HUES64 (cell line): ENCODE measurements around the gene TMC6.
"Not testable (repeated sequence)": the region's sequence is repeated elsewhere in the genome, so short reads cannot be mapped to it uniquely, and the experiment has no call there.

ENCODE experiments used
- H3K27ac ChIP-seq: 2 replicates; pipeline ENCODE4 v1.7.0; 2013; ENCODE audit warnings: low read depth, low read length, inconsistent platforms
- H3K27me3 ChIP-seq: 2 replicates; pipeline ENCODE4 v1.6.1; 2013; ENCODE audit warnings: mild to moderate bottlenecking, low read length; ENCODE audit not compliant: insufficient read depth
- H3K36me3 ChIP-seq: 2 replicates; pipeline ENCODE4 v1.6.1; 2013; ENCODE audit warnings: mild to moderate bottlenecking, low read length; ENCODE audit not compliant: insufficient read depth
- H3K4me1 ChIP-seq: 2 replicates; pipeline ENCODE4 v1.6.1; 2013; ENCODE audit warnings: mild to moderate bottlenecking, low read length, moderate library complexity; ENCODE audit not compliant: insufficient read depth
- H3K4me3 ChIP-seq: 2 replicates; pipeline ENCODE4 v1.5.1; 2013; ENCODE audit warnings: mild to moderate bottlenecking, low read length, moderate library complexity
- H3K9ac ChIP-seq: 2 replicates; pipeline ENCODE4 v1.6.1; 2013; ENCODE audit warnings: mild to moderate bottlenecking, low read depth, low read length
- H3K9me3 ChIP-seq: 2 replicates; pipeline ENCODE4 v1.6.1; 2013; ENCODE audit warnings: low read depth, low read length; ENCODE audit not compliant: insufficient read depth
- WGBS: fragments of 150-250, 120-280 bp; methylation state at CpG from one replicate; pipeline ENCODE4 v1.1.7; 2013; ENCODE audit warnings: missing lambda C conversion rate; 5-methylcytosine and 5-hydroxymethylcytosine counted together

The TMC6 gene

GRCh38 chr17:78141437-78142118 is 13.0 kb upstream of the TMC6 start:
- Histone ChIP-seq H3K27ac (no peak overlapping the region), H3K36me3 (no peaks in the 10 kb centered on the region), H3K9ac (no peak overlapping the region), H3K4me3 (no peak overlapping the region), H3K9me3 (no peaks in the 10 kb centered on the region), H3K4me1 (no peaks in the 10 kb centered on the region), H3K27me3 (no peaks in the 10 kb centered on the region)
- WGBS: 91% methylated on average over 20 of the region's 20 CpGs

GRCh38 chr17:78140169-78141051 is 11.9 kb upstream of the TMC6 start:
- Histone ChIP-seq H3K27me3 (no peaks in the 10 kb centered on the region), H3K9ac (no peak overlapping the region), H3K9me3 (no peaks in the 10 kb centered on the region), H3K4me3 (peak overlapping the region; percentile 34), H3K4me1 (no peaks in the 10 kb centered on the region), H3K36me3 (no peaks in the 10 kb centered on the region), H3K27ac (no peak overlapping the region)
- WGBS: 39% methylated on average over 58 of the region's 58 CpGs

GRCh38 chr17:78139861-78140168 is 11.3 kb upstream of the TMC6 start:
- 91% methylated on average over 12 of the region's 12 CpGs for WGBS
- H3K36me3 ChIP-seq, H3K9ac ChIP-seq, H3K27me3 ChIP-seq, H3K27ac ChIP-seq, H3K9me3 ChIP-seq, H3K4me3 ChIP-seq, H3K4me1 ChIP-seq: not testable (repeated sequence)

- no peaks in the 10 kb centered on the region for H3K9me3 ChIP-seq
- 83% methylated on average over 16 of the region's 17 CpGs for WGBS
- H3K4me3 ChIP-seq: no peak overlapping the region
- H3K27ac ChIP-seq: no peak overlapping the region
- H3K9ac ChIP-seq: no peak overlapping the region
- peaks cover 6% of the 10 kb centered on the region for H3K27me3 ChIP-seq
- H3K4me1 ChIP-seq: no peaks in the 10 kb centered on the region
- no peaks in the 10 kb centered on the region for H3K36me3 ChIP-seq
Observed at GRCh38 chr17:78138204-78139060, 9.9 kb upstream of the TMC6 start.

- Histone ChIP-seq H3K9me3 (no peaks in the 10 kb centered on the region), H3K27ac (no peak overlapping the region), H3K36me3 (no peaks in the 10 kb centered on the region), H3K27me3 (peaks cover 15% of the 10 kb centered on the region), H3K4me1 (no peaks in the 10 kb centered on the region; the same call in 1 of the 2 replicates), H3K4me3 (no peak overlapping the region), H3K9ac (no peak overlapping the region)
- 79% methylated on average over 25 of the region's 26 CpGs for WGBS
Observed at GRCh38 chr17:78137392-78138203, 9.0 kb upstream of the TMC6 start.

GRCh38 chr17:78135858-78136500 is 7.4 kb upstream of the TMC6 start:
- Histone ChIP-seq H3K27me3 (peaks cover 31% of the 10 kb centered on the region), H3K4me1 (no peaks in the 10 kb centered on the region; the same call in 1 of the 2 replicates), H3K9ac (no peak overlapping the region), H3K36me3 (no peaks in the 10 kb centered on the region), H3K4me3 (no peak overlapping the region), H3K9me3 (no peaks in the 10 kb centered on the region), H3K27ac (no peak overlapping the region)
- WGBS: 94% methylated on average over 8 of the region's 9 CpGs

GRCh38 chr17:78134899-78135385 is 6.4 kb upstream of the TMC6 start:
- no peaks in the 10 kb centered on the region for H3K36me3 ChIP-seq
- peaks cover 38% of the 10 kb centered on the region for H3K27me3 ChIP-seq
- no peaks in the 10 kb centered on the region for H3K9me3 ChIP-seq
- whole genome bisulfite sequencing: 81% methylated on average over 9 of the region's 9 CpGs
- no peak overlapping the region for H3K4me3 ChIP-seq
- H3K4me1 ChIP-seq: no peaks in the 10 kb centered on the region; the same call in 1 of the 2 replicates
- H3K27ac ChIP-seq: no peak overlapping the region
- H3K9ac ChIP-seq: no peak overlapping the region

GRCh38 chr17:78133971-78134898 is 5.7 kb upstream of the TMC6 start:
- Histone ChIP-seq H3K9ac (no peak overlapping the region), H3K27me3 (peaks cover 38% of the 10 kb centered on the region), H3K4me3 (no peak overlapping the region), H3K27ac (no peak overlapping the region), H3K36me3 (no peaks in the 10 kb centered on the region), H3K4me1 (no peaks in the 10 kb centered on the region; the same call in 1 of the 2 replicates), H3K9me3 (no peaks in the 10 kb centered on the region)
- 56% methylated on average over 38 of the region's 39 CpGs for WGBS

GRCh38 chr17:78133179-78133951 is 4.8 kb upstream of the TMC6 start:
- Histone ChIP-seq H3K4me1 (peaks cover 4% of the 10 kb centered on the region; the same call in 1 of the 2 replicates), H3K4me3 (no peak overlapping the region), H3K9ac (no peak overlapping the region), H3K27me3 (peaks cover 38% of the 10 kb centered on the region), H3K27ac (no peak overlapping the region), H3K36me3 (no peaks in the 10 kb centered on the region), H3K9me3 (no peaks in the 10 kb centered on the region)
- 92% methylated on average over 30 of the region's 30 CpGs for WGBS
